Measurements from ENCODE around the gene MPP7. TPM values are rescaled to one million over a fixed set of nuclear protein-coding genes. Genes with fewer than 3 reads are reported as not detected.

MPP7 gene
- polyA plus RNA-seq, 1 donor (not counting 4 experiments of a cell fraction or from before 2014, with no cell fraction given): 6.3 TPM

DNA sequence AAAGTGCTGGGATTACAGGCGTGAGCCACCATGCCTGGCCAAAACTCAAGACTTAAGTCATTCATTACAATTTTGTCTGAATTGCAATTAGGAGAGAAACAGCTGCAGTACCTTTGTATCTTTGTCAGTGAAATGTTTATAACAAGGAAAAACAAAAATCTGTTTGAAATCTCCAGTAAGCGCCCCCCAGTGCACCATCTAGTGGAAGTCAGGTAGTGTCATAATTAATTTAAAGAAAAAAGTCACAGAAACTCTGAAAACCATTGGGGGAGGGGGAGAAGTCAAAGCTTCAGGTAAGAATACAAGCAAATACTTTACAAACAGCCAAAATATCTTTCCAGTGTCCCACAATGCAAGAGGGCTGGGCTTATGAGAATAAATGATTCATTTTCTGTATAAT lies 2.8 kb downstream of the MPP7 start:
- TF ChIP-seq CTCF (optimal IDR thresholded peaks at IDR 0.05 in 1 of 3, IDR thresholded peaks at IDR 0.05 in 1 of 3, conservative IDR thresholded peaks at IDR 0.05 in 1 of 3; ENCODE audit: extremely low read depth in 1 of 3, insufficient read depth in 2 of 3, low read length in 3 of 3) (peak in 1 of 3 experiments; percentile 9), EZH2 (IDR thresholded peaks at IDR 0.05; ENCODE audit: low read length) (no peak)
- H3K4me3 ChIP-seq (ENCODE audit: control insufficient read depth in 2 of 3, extremely low read depth in 1 of 3, insufficient read depth in 2 of 3, low read depth in 1 of 3, low read length in 3 of 3): no peak overlapping the region
- H3K27ac ChIP-seq (ENCODE audit: control insufficient read depth, insufficient read depth, low read length): no peak overlapping the region
- DNase-seq (ENCODE audit: low read depth, low spot score) (peak; percentile 4), FAIRE-seq (no peak)
- H3K79me2 ChIP-seq (ENCODE audit: control insufficient read depth, insufficient read depth, low read length): no peaks in the 10 kb centered on the region
- H3K9me1 ChIP-seq (ENCODE audit: control insufficient read depth, extremely low read depth, insufficient read depth, low read length): no peaks in the 10 kb centered on the region
- H3K4me1 ChIP-seq (ENCODE audit: control insufficient read depth, extremely low read depth, insufficient read depth, low read length): peaks cover 17% of the 10 kb centered on the region
- H4K20me1 ChIP-seq (ENCODE audit: control insufficient read depth, extremely low read depth, insufficient read depth, low read length): no peaks in the 10 kb centered on the region
- H3K9ac ChIP-seq (ENCODE audit: control insufficient read depth, extremely low read depth, insufficient read depth, low read length): no peak overlapping the region
- no peaks in the 10 kb centered on the region for H3K9me3 ChIP-seq (ENCODE audit: control insufficient read depth, low read depth, low read length)
- dilution Hi-C loops (cut with MboI; ENCODE audit: extremely low pct_ligation_motif_present, low sequenced_read_pairs): no loop called here
- H3K27me3 ChIP-seq (ENCODE audit: control insufficient read depth, extremely low read depth, insufficient read depth, low read length): peaks cover 3% of the 10 kb centered on the region
- H2AFZ ChIP-seq (ENCODE audit: control insufficient read depth, low read length): no peak overlapping the region
- H3K4me2 ChIP-seq (ENCODE audit: control insufficient read depth, extremely low read depth, insufficient read depth, low read depth, low read length): no peak overlapping the region
- no peaks in the 10 kb centered on the region for H3K36me3 ChIP-seq (ENCODE audit: control insufficient read depth in 2 of 2, extremely low read depth in 1 of 2, insufficient read depth in 2 of 2, low read length in 2 of 2)

DNA sequence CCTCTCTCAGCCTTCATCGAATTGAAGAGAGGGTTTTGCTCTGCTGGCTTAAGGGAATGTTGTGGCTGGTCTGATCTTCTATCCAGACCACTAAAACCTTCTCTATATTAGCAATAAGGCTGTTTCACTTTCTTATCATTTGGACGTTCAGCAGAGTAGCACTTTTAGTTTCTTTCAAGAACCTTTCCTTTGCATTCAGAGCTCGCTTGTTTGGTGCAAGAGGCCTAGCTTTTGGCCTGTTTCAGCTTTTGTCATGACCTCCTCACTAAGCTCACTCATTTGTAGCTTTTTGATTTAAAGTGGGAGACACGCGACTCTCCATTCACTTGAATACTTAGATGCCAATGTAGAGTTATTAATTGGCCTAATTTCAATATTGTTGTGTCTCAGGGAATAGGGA lies 3.9 kb downstream of the MPP7 start:
- Histone ChIP-seq H3K9me1 (ENCODE audit: control insufficient read depth, extremely low read depth, insufficient read depth, low read length) (no peaks in the 10 kb centered on the region), H3K27me3 (ENCODE audit: control insufficient read depth, extremely low read depth, insufficient read depth, low read length) (no peaks in the 10 kb centered on the region), H3K27ac (ENCODE audit: control insufficient read depth, insufficient read depth, low read length) (no peak overlapping the region), H3K4me3 (ENCODE audit: control insufficient read depth in 2 of 3, extremely low read depth in 1 of 3, insufficient read depth in 2 of 3, low read depth in 1 of 3, low read length in 3 of 3) (no peak overlapping the region), H2AFZ (ENCODE audit: control insufficient read depth, low read length) (no peak overlapping the region), H3K4me1 (ENCODE audit: control insufficient read depth, extremely low read depth, insufficient read depth, low read length) (peaks cover 17% of the 10 kb centered on the region), H3K4me2 (ENCODE audit: control insufficient read depth, extremely low read depth, insufficient read depth, low read depth, low read length) (no peak overlapping the region), H3K79me2 (ENCODE audit: control insufficient read depth, insufficient read depth, low read length) (no peaks in the 10 kb centered on the region), H3K9ac (ENCODE audit: control insufficient read depth, extremely low read depth, insufficient read depth, low read length) (no peak overlapping the region), H3K9me3 (ENCODE audit: control insufficient read depth, low read depth, low read length) (no peaks in the 10 kb centered on the region), H4K20me1 (ENCODE audit: control insufficient read depth, extremely low read depth, insufficient read depth, low read length) (no peaks in the 10 kb centered on the region), H3K36me3 (ENCODE audit: control insufficient read depth in 2 of 2, extremely low read depth in 1 of 2, insufficient read depth in 2 of 2, low read length in 2 of 2) (no peaks in the 10 kb centered on the region)
- DNase-seq (ENCODE audit: low read depth, low spot score) (no peak), FAIRE-seq (no peak)
- dilution Hi-C loops (cut with MboI; ENCODE audit: extremely low pct_ligation_motif_present, low sequenced_read_pairs): no loop called here
- TF ChIP-seq EZH2 (IDR thresholded peaks at IDR 0.05; ENCODE audit: low read length) (no peak), CTCF (optimal IDR thresholded peaks at IDR 0.05 in 1 of 3, IDR thresholded peaks at IDR 0.05 in 1 of 3, conservative IDR thresholded peaks at IDR 0.05 in 1 of 3; ENCODE audit: extremely low read depth in 1 of 3, insufficient read depth in 2 of 3, low read length in 3 of 3) (no peak)

All from keratinocyte (primary cell).